Measurements from ENCODE around the gene ARL15. TPM values are rescaled to one million over a fixed set of nuclear protein-coding genes. Genes with fewer than 3 reads are reported as not detected.

The ARL15 gene
- total and polyA plus RNA-seq, 9 of the 15 experiments (the other 6 are each of a cell fraction or from before 2014, with no cell fraction given), result 18.5 to 80.4 (median 57.0) TPM

- TF ChIP-seq ZBTB43 (CRISPR knock-in tag; IDR thresholded peaks at IDR 0.05) (no peak), CTBP1 (IDR thresholded peaks at IDR 0.05; ENCODE audit: borderline replicate concordance) (no peak), ZNF41 (CRISPR knock-in tag; conservative IDR thresholded peaks at IDR 0.05) (no peak), SMAD3 (CRISPR knock-in tag; conservative IDR thresholded peaks at IDR 0.05) (no peak), VEZF1 (CRISPR knock-in tag; IDR thresholded peaks at IDR 0.05) (peak; percentile 51; the same call in 1 of the 2 replicates), FOXO4 (CRISPR knock-in tag; IDR thresholded peaks at IDR 0.05) (no peak), HDGF (IDR thresholded peaks at IDR 0.05) (no peak), ARID3A (IDR thresholded peaks at IDR 0.05; ENCODE audit: borderline replicate concordance, low read depth, low read length) (no peak)
Measured at GRCh38 chr5:54292866-54293265, 17.5 kb downstream of the ARL15 start (continued).

Data from K562 (cell line).